ENCODE data around the gene TTYH1.
"Not testable (repeated sequence)": the region's sequence is repeated elsewhere in the genome, so short reads cannot be mapped to it uniquely, and the experiment has no call there.

Gene TTYH1

GRCh38 chr19:54415208-54415900 lies at the start of gene TTYH1:
TSS of gene TTYH1 (plus strand) at chr19:54415464. CDS start at chr19:54415553, 89 bp downstream.
- no peak; the same call in 1 of the 2 replicates for TF ChIP-seq CTCF (conservative IDR thresholded peaks at IDR 0.05)
- TF ChIP-seq ZFX (IDR thresholded peaks at IDR 0.05): no peak
- no peak within 1 kb of the TSS for H3K27ac ChIP-seq

GRCh38 chr19:54365798-54366197 lies 49.5 kb upstream of the TTYH1 start:
- H3K27ac ChIP-seq: not testable (repeated sequence)

GRCh38 chr19:54366811-54367210 lies 48.5 kb upstream of the TTYH1 start:
- no peak for TF ChIP-seq CTCF (conservative IDR thresholded peaks at IDR 0.05)
- no peak for TF ChIP-seq ZFX (IDR thresholded peaks at IDR 0.05)
- H3K27ac ChIP-seq: no peak overlapping the region

GRCh38 chr19:54369082-54369687 lies 46.1 kb upstream of the TTYH1 start:
- no peak overlapping the region for H3K27ac ChIP-seq
- TF ChIP-seq CTCF (conservative IDR thresholded peaks at IDR 0.05) (no peak), ZFX (IDR thresholded peaks at IDR 0.05) (no peak)

- not testable (repeated sequence) for H3K27ac ChIP-seq
Observed at GRCh38 chr19:54369688-54370433, 45.4 kb upstream of the TTYH1 start.

GRCh38 chr19:54370434-54370796 lies 44.8 kb upstream of the TTYH1 start:
- H3K27ac ChIP-seq: not testable (repeated sequence)

GRCh38 chr19:54371453-54371852 lies 43.8 kb upstream of the TTYH1 start:
- H3K27ac ChIP-seq: not testable (repeated sequence)

- no peak overlapping the region for H3K27ac ChIP-seq
- TF ChIP-seq ZFX (IDR thresholded peaks at IDR 0.05): no peak
- TF ChIP-seq CTCF (conservative IDR thresholded peaks at IDR 0.05): no peak
Observed at GRCh38 chr19:54373781-54374631, 41.3 kb upstream of the TTYH1 start.

- H3K27ac ChIP-seq: not testable (repeated sequence)
Observed at GRCh38 chr19:54375181-54375938, 39.9 kb upstream of the TTYH1 start.
